GM19193 (cell line): ENCODE results near the gene SMG9.

Source experiments
- POLR2A ChIP-seq: IDR thresholded peaks from 4 replicates; pipeline ENCODE4 v1.6.1; 2011; ENCODE audit not compliant: insufficient read depth, insufficient read length; ENCODE audit errors: extremely low read depth

Gene SMG9

DNA sequence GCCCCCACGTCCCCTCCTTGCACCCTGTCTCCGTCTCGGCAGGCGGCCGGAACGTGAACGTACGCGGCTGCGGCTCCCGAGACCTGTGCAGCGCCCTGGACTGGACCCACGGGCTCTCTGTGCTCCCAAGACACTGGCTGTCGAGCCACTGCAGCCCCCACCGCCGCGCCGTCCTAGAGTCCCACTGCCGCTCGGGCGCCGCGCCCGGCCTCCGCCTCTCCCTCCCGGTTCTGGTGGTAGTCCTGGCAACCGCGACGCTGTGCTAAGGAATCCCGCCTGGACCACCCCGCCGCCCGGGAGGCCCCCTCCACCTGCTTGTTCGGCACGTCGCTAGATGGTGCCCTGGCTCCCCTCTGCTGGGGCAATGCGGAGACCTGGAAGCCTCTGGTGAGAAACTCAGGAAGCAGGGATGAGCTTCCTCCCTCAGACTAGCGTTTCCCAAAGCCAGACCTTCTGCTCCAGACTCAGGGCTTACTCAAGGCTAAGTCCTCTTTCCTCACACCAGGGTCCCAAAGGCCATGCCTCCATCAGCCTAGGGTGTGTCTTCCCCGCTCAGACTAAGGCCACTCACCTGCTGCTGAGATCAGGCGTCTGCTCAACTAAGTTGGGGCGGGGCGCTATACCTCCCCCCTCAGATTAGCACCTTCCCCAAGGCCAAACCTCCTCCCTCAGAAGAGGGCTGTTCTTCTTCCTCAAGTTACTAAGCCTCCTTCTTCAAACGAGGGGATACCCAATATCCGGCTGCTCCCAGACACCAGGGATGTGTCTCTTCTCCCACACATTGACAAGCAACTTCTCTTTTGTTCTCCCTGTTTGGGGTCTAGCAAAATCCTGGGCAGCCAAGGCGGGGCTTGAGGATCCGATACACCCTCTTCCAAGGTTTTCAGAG lies 55.0 kb downstream of the SMG9 start:
- TF ChIP-seq POLR2A = no peak

DNA sequence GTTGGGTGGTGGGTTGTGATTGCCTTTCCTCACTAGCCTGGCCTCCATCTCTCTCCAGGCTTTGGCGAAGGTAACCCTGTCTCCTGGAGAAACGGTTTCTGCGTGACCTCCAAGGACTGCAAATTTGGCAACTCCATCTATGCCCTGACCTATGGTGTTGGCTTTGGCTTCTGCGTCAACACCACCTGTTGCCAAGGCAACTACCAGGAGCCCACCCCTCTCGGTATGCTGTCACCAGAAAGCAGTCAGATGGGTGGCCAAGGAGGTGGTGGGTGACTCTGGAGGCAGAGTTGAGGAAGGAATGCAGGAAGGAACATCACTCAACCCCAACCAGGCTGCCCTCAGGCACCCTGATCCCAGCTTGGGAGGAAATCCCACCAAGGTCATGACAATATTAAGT lies 57.5 kb downstream of the SMG9 start:
- no peak for TF ChIP-seq POLR2A

DNA sequence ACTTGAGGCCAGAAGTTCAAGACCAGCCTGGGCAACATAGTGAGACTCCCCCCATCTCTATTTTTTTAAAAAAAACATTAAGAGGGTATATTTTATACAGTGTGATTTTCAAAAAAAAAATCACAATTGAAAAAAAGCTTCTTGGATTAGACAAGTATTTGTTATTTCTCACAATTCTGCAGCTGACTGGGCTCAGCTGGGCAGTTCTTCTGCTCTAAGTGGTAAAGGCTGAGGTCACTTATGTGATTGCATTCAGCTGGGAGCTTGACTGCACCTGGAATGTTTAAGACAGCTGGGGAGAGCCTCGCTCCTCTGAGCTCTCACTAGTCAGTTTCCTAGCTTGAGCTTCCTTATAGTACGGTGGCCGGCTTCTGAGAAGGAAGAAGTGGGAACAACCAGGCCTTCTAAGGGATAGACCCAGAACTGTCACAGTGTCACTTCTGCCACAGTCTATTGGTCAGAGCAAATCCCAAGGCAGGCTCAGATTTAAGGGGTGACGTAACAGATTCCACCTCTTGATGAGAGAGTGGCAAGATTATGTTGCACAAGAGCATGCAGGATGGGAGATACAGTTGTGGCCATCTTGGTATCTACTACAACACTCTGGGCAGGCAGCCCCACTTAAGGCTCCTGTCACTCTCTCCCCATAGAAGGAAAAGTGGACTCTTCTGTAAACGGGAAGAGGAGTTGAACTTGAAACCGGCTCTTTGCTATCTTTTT lies 58.6 kb downstream of the SMG9 start:
- no peak for TF ChIP-seq POLR2A

DNA sequence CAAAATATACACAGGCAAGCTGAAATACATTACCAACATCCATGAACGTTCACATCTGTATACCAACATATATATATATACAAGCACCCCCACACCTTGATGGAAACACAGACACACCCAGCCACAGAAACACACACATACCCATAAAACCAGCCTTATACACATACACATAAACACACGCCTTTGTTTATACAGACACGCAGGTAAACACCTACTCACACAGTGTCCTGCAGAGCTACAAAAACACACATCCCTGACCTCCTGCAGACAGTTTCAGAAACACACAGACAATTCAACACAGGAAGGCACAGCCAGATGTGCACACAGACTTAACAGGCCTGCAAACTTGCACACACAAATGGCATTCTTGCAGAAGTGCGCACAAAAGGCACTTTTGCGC lies 60.2 kb downstream of the SMG9 start:
- TF ChIP-seq POLR2A = no peak

DNA sequence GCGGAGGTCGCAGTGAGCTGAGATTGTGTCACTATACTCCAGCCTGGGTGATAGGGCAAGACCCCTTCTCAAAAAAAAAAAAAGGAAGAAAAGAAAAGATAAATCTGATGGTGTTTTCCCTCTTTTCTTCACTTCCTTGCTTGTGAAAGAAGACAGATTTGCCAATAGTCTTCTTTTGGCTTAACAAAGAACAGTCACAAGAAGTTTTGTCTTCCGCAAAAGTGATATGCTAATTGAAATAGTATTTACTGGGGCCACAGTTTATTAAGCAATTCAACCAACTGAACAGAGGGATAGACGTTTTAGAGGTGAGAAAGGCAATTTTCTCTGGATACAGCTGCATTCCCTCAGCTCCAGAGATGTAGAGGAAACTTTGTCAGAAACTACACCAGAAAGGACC lies 61.9 kb downstream of the SMG9 start:
- no peak for TF ChIP-seq POLR2A

DNA sequence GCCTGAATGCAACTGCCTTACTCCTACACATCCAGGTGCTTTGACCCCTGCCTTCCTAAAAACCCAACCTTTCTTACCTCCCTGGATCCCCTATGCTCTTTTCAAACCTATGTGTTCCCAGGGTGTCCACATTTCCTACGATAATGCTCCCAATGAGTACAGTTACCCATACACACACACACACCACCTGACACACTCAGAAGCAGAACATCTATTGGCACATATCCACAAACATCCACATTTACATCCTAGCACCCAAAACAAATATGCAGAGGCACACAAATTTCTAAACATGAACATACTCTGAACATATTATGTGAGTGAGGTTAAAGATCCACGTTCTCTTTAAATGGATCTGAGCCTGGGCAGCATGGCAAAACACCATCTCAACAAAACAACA lies 62.4 kb downstream of the SMG9 start:
- no peak for TF ChIP-seq POLR2A

DNA sequence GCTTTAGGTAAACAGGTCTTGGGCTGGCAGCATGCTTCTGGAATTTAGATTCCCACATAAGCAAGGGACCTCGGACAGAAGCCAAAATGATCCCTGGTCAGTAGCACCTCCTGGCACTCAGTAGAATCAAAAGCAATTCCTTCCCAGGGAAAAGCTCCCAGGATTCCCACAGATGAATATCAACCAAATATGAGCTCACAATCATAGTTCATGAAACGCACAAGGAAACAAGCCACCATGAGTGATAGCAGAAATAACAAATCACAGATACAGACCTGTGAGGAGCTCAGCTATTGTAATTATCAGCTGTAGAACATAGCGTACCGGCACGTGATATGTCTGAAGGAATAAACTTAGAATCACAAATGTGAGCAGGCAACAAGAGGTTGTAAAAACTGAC lies 63.0 kb downstream of the SMG9 start:
- TF ChIP-seq POLR2A = no peak

DNA sequence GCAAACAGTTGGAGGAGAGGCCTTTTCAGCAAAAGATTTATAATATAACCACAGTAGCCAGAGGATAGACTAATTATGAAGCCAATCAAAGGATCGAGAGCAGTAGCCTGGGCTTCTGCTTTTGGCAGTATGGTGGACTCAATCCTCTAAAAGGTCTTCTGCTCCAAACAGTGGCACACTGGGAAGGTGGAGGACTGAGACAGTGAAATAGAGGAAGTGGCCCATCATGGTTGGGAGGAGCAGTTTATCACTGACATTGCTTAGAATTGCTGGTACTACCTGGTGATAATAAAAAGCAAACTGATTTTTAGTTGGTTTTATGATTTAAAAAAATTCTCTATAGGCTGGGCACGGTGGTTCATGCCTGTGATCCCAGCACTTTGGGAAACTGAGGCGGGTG lies 63.9 kb downstream of the SMG9 start:
- TF ChIP-seq POLR2A = no peak

DNA sequence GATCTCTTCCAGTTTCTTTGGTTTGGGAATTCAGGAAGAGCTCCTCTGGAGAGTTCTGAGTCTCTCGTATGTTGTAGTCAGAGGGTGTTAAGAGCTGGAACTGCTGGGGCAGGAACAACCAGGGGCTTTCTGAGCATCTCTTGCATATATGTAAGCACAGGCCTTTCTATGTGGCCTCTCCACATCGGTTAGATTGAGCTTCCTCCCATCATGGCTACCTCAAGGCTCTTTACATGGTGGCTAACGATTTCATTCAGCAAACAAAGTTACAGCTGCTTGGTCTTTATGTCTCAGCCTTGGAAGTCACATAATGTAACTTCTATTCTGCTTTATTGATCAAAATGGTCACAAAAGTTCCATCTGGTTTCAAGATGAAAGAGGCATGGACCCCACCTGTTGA lies 64.3 kb downstream of the SMG9 start:
- TF ChIP-seq POLR2A = no peak

DNA sequence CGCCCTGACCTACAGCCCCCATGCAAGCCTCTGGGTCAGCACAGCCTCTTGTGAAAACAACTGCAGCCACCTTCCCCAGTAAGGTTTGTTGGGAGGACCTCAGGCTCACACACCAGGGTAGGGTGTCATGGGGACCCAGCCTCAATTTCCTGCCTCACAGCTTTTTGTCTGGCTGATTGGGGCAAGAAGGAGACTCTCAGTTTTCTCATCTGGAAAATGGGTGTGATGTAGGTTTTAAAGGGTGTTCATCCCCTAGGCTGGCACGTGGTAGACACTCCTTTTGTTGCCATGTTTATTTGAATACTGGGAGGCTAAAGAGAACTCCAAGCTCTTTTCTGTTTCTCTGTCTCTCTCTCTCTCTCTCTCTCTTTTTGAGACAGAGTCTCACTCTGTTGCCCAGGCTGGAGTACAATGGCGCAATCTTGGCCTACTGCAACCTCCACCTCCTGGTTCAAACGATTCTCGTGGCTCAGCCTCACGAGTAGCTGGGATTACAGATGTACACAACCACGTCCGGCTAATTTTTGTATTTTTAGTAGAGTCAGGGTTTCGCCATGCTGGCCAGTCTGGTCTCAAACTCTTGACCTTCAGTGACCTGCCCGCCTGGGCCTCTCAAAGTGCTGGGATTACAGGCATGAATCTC lies 66.6 kb downstream of the SMG9 start:
- TF ChIP-seq POLR2A = no peak

DNA sequence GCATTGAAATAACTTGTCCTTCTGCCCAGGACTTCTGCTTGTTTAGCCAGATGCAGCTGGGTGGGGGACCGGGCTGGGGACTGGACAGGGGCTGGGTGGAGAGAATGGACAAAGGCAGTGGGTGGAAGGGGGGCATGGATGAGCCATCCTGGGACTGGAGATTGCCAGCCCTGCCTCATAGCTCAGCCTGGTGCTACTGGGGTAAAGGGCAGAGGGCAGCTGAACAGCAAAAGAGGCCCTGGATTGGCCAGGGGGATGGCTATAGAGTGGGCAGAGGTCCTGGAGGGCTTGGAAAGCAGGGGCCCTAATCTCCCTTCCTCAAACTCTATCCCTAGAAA lies 67.1 kb downstream of the SMG9 start:
- TF ChIP-seq POLR2A = no peak

DNA sequence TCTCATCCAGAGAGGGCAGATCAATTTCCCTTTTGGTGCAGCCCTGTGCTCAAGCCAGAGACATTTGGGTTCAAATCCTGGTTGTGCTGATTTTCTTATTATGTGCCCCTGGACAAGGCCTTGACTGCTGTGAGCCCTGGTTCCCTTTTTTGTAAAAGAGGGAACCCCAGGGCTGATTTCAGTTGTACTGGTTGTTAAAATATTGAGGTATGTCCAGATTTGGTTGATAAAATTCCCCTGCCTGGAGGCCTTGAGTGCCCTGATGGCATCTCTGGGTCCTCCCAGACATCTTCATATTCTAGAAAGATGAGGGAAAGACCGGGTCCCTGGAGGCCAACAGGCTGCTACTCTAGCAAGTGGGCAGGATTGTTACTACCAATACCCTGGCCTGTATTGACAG lies 70.4 kb downstream of the SMG9 start:
- TF ChIP-seq POLR2A = no peak

DNA sequence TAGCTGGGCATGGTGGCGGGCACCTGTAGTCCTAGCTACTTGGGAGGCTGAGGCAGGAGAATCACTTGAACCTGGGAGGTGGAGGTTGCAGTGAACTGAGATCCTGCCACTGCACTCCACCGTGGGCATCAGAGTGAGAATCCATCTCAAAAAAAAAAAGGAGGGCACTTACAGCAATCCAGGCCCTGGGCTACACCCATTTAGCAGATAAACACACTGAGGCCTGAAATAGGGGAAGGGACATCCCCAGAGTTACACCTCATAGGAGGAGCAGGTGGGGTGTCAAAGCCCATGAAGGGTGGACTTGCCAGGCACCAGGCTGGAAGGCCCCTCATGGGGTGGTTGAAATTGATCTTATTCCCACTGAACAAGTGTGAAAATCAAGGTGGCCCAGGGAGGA lies 70.9 kb downstream of the SMG9 start:
- no peak for TF ChIP-seq POLR2A

DNA sequence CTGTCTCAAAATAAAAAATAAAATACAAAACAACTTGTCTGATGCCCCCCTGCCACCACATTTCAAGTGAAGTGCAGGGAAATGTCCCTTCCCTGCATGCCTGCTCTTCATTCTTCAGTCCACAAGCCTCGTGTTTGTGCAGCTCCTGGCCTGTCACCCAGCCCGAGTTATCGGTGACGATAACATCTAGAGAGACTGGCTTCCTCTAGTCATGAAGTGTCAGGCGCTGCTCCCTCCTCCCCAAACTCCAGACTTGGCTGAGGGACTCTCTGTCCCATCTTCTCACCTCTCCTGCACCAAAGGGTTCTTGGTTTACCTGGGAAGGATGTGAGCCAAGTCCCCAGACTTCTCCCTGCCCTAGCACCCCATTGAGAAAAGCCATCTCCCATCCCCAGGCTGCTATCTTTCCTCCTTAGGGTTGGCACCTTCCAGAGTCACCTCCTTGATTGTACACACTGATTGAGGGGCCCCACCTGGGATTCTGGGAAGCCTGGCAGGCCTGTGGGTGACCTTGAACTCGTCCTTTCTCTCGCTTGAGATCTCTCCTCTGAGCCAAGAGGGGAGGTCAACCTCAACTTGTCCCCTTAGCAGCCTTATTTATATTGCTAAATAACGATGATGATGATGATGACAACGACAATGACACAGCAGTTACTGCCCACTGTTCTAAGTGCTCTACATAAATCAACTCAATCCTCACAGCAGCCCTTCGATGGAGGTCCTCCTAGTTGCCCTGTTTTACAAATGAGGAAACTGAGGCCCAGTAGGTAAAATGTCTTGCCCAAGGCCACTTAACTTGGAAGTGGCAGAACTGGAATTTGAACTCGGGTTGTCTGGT lies 71.7 kb downstream of the SMG9 start:
- TF ChIP-seq POLR2A = no peak

DNA sequence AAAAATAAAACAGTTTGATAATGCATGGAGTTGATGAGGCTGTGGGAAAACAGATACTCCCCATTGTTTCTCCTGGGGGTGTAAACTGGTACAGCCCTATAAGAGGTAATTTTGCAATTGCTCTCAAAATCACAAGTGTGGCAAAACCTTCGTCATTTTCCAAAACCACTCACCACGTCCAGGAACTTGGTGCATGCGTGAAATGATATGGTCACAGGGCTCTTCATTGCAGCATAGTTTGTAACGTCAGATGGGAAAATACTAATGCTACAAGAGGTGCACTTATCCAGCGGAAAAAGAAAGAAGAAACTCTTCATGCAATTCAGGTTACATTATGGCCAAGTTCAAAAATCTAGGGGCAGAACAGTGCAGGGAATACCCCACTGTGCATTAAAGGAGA lies 72.9 kb downstream of the SMG9 start:
- no peak for TF ChIP-seq POLR2A
